ENCODE data around the gene MIPEP. TPM values are rescaled to one million over a fixed set of nuclear protein-coding genes. Genes with fewer than 3 reads are reported as not detected.

The MIPEP gene
- total RNA-seq, 1 donor from 2014 or later: 13.0 TPM

DNA sequence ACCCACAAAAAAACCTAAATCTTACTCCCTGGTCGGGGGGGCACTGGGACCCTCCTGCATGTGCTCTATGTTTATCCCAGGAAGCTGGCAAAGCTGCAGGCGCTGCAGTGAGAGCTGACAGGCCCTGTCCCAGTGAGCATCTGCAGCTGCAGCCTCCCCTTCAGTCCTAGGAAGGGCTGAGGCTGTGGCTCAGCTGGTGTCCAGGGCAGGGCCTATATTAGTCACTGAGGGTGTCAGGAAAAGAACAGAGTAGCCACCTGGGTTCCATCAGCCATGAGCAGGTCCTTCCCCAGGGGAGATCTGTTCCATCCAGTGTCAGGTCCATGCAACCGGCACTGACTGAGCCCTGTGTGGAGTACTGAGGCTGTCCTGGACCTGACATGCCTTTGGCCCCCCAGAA is 198.5 kb downstream of the MIPEP start:
- TF ChIP-seq EZH2 (IDR thresholded peaks at IDR 0.05; ENCODE audit: insufficient read depth, low read length): no peak
- TF ChIP-seq, protein P1, sequence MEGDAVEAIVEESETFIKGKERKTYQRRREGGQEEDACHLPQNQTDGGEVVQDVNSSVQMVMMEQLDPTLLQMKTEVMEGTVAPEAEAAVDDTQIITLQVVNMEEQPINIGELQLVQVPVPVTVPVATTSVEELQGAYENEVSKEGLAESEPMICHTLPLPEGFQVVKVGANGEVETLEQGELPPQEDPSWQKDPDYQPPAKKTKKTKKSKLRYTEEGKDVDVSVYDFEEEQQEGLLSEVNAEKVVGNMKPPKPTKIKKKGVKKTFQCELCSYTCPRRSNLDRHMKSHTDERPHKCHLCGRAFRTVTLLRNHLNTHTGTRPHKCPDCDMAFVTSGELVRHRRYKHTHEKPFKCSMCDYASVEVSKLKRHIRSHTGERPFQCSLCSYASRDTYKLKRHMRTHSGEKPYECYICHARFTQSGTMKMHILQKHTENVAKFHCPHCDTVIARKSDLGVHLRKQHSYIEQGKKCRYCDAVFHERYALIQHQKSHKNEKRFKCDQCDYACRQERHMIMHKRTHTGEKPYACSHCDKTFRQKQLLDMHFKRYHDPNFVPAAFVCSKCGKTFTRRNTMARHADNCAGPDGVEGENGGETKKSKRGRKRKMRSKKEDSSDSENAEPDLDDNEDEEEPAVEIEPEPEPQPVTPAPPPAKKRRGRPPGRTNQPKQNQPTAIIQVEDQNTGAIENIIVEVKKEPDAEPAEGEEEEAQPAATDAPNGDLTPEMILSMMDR (IDR thresholded peaks at IDR 0.05; ENCODE audit: insufficient read depth, low read depth, low read length): no peak
- H3K4me1 Mint-ChIP-seq (ENCODE audit: low read depth, unreplicated experiment): no peaks in the 10 kb centered on the region
- H3K27ac Mint-ChIP-seq (ENCODE audit: unreplicated experiment): no peak overlapping the region
- no peak overlapping the region for H3K4me2 ChIP-seq (ENCODE audit: low read length)
- H3K27me3 ChIP-seq (ENCODE audit: insufficient read depth, low read length): no peaks in the 10 kb centered on the region
- no peaks in the 10 kb centered on the region for H3K36me3 ChIP-seq (ENCODE audit: insufficient read depth, low read length)
- no peak overlapping the region for H3K27ac ChIP-seq (ENCODE audit: low read depth, low read length)
- DNase-seq (ENCODE audit: low read depth) (no peak), FAIRE-seq (no peak)
- no peaks in the 10 kb centered on the region for H3K9me3 ChIP-seq (ENCODE audit: insufficient read depth, low read depth, low read length)
- no peaks in the 10 kb centered on the region for H3K79me2 ChIP-seq (ENCODE audit: insufficient read depth, low read length)
- no peaks in the 10 kb centered on the region for H3K27me3 Mint-ChIP-seq (ENCODE audit: low read depth, unreplicated experiment)
- H4K20me1 ChIP-seq (ENCODE audit: insufficient read depth, low read length): no peaks in the 10 kb centered on the region
- no peak overlapping the region for H2AFZ ChIP-seq (ENCODE audit: low read depth, low read length)
- no peaks in the 10 kb centered on the region for H3K4me1 ChIP-seq (ENCODE audit: insufficient read depth, low read length)
- H3K36me3 Mint-ChIP-seq (ENCODE audit: low read depth, unreplicated experiment): peaks cover 1% of the 10 kb centered on the region
- peaks cover 10% of the 10 kb centered on the region for H3K9me3 Mint-ChIP-seq (ENCODE audit: unreplicated experiment)
- H3K9ac ChIP-seq (ENCODE audit: low read length): no peak overlapping the region
- no peak overlapping the region for H3K4me3 ChIP-seq (ENCODE audit: insufficient read depth, low read depth, low read length)
- H3K4me3 Mint-ChIP-seq (ENCODE audit: unreplicated experiment): no peak overlapping the region

- Histone ChIP-seq H3K9ac (ENCODE audit: low read length) (no peak overlapping the region), H3K27ac (ENCODE audit: low read depth, low read length) (no peak overlapping the region), H3K9me3 (ENCODE audit: insufficient read depth, low read depth, low read length) (no peaks in the 10 kb centered on the region), H3K27me3 (ENCODE audit: insufficient read depth, low read length) (no peaks in the 10 kb centered on the region), H3K36me3 (ENCODE audit: insufficient read depth, low read length) (no peaks in the 10 kb centered on the region), H3K4me3 (ENCODE audit: insufficient read depth, low read depth, low read length) (no peak overlapping the region), H3K79me2 (ENCODE audit: insufficient read depth, low read length) (no peaks in the 10 kb centered on the region), H3K4me1 (ENCODE audit: insufficient read depth, low read length) (no peaks in the 10 kb centered on the region), H2AFZ (ENCODE audit: low read depth, low read length) (no peak overlapping the region), H3K4me2 (ENCODE audit: low read length) (no peak overlapping the region), H4K20me1 (ENCODE audit: insufficient read depth, low read length) (no peaks in the 10 kb centered on the region)
- no peak for DNase-seq (ENCODE audit: low read depth)
- TF ChIP-seq, protein P1 (IDR thresholded peaks at IDR 0.05; ENCODE audit: insufficient read depth, low read depth, low read length): no peak
- TF ChIP-seq EZH2 (IDR thresholded peaks at IDR 0.05; ENCODE audit: insufficient read depth, low read length): no peak
- H3K36me3 Mint-ChIP-seq (ENCODE audit: low read depth, unreplicated experiment): peaks cover 2% of the 10 kb centered on the region
- no peak overlapping the region for H3K4me3 Mint-ChIP-seq (ENCODE audit: unreplicated experiment)
- no peak for FAIRE-seq
- peaks cover 18% of the 10 kb centered on the region for H3K9me3 Mint-ChIP-seq (ENCODE audit: unreplicated experiment)
- H3K4me1 Mint-ChIP-seq (ENCODE audit: low read depth, unreplicated experiment): no peaks in the 10 kb centered on the region
- no peak overlapping the region for H3K27ac Mint-ChIP-seq (ENCODE audit: unreplicated experiment)
- H3K27me3 Mint-ChIP-seq (ENCODE audit: low read depth, unreplicated experiment): no peaks in the 10 kb centered on the region
Measured at GRCh38 chr13:23688336-23688735, 200.9 kb downstream of the MIPEP start.

GRCh38 chr13:23687614-23688013 is 201.6 kb downstream of the MIPEP start:
- no peak overlapping the region for H3K27ac Mint-ChIP-seq (ENCODE audit: unreplicated experiment)
- no peak for FAIRE-seq
- Histone ChIP-seq H3K4me1 (ENCODE audit: insufficient read depth, low read length) (no peaks in the 10 kb centered on the region), H3K79me2 (ENCODE audit: insufficient read depth, low read length) (no peaks in the 10 kb centered on the region), H3K9me3 (ENCODE audit: insufficient read depth, low read depth, low read length) (no peaks in the 10 kb centered on the region), H4K20me1 (ENCODE audit: insufficient read depth, low read length) (no peaks in the 10 kb centered on the region), H3K27ac (ENCODE audit: low read depth, low read length) (no peak overlapping the region), H3K9ac (ENCODE audit: low read length) (no peak overlapping the region), H3K4me2 (ENCODE audit: low read length) (no peak overlapping the region), H3K4me3 (ENCODE audit: insufficient read depth, low read depth, low read length) (no peak overlapping the region), H2AFZ (ENCODE audit: low read depth, low read length) (no peak overlapping the region), H3K36me3 (ENCODE audit: insufficient read depth, low read length) (no peaks in the 10 kb centered on the region), H3K27me3 (ENCODE audit: insufficient read depth, low read length) (no peaks in the 10 kb centered on the region)
- H3K4me1 Mint-ChIP-seq (ENCODE audit: low read depth, unreplicated experiment): no peaks in the 10 kb centered on the region
- H3K36me3 Mint-ChIP-seq (ENCODE audit: low read depth, unreplicated experiment): peaks cover 2% of the 10 kb centered on the region
- DNase-seq (ENCODE audit: low read depth): no peak
- H3K27me3 Mint-ChIP-seq (ENCODE audit: low read depth, unreplicated experiment): no peaks in the 10 kb centered on the region
- TF ChIP-seq EZH2 (IDR thresholded peaks at IDR 0.05; ENCODE audit: insufficient read depth, low read length): no peak
- TF ChIP-seq, protein P1 (IDR thresholded peaks at IDR 0.05; ENCODE audit: insufficient read depth, low read depth, low read length): no peak
- no peak overlapping the region for H3K4me3 Mint-ChIP-seq (ENCODE audit: unreplicated experiment)
- peaks cover 20% of the 10 kb centered on the region for H3K9me3 Mint-ChIP-seq (ENCODE audit: unreplicated experiment)
